BE2C (cell line): ENCODE measurements around the gene BCAR3.

ENCODE experiments used
- DNase-seq: peaks from one replicate; pipeline ENCODE4 v3.0.0-alpha.2; 2020
- H3K27me3 ChIP-seq: fragments of 250-450 bp; sonication (Bioruptor Pico); 2 replicates; pipeline ENCODE4 v1.5.1; 2020; ENCODE audit warnings: mild to moderate bottlenecking
- H3K36me3 ChIP-seq: fragments of 250-450 bp; sonication (Bioruptor Pico); 2 replicates; pipeline ENCODE4 v1.5.1; 2020; ENCODE audit warnings: mild to moderate bottlenecking
- H3K4me1 ChIP-seq: fragments of 250-450 bp; sonication (Bioruptor Pico); 2 replicates; pipeline ENCODE4 v1.5.1; 2020
- H3K4me3 ChIP-seq: 2 replicates; pipeline ENCODE4 v1.5.1; 2011; ENCODE audit warnings: low read depth, low read length
- H3K9me3 ChIP-seq: fragments of 250-450 bp; sonication (Bioruptor Pico); 2 replicates; pipeline ENCODE4 v1.5.1; 2020
- TF ChIP-seq, protein P1 (sequence below): IDR thresholded peaks from 2 replicates; pipeline ENCODE4 v1.5.1; 2012; ENCODE audit warnings: mild to moderate bottlenecking, low read depth, low read length

The BCAR3 gene

DNA sequence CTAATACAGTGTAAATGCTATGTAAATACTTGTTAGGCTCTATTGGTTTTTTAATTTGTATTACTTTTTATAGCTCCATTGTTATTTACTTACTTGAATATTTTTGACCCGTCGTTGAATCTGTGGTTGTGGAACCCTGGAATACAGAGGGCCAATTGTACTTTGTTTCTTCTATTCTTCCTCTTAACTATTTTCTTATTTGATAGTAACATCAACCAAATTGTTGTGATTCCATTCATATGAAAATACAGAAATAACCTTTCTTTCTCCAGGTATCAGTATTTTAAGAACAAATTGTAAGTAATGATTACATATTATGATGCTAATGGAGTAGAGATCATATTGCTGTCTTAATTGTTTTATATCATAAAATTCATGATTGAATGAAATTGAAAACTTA is 160.0 kb downstream of the BCAR3 start:
- Histone ChIP-seq H3K27me3 (no peaks in the 10 kb centered on the region), H3K36me3 (no peaks in the 10 kb centered on the region), H3K9me3 (no peaks in the 10 kb centered on the region), H3K4me1 (no peaks in the 10 kb centered on the region), H3K4me3 (no peak overlapping the region)
- TF ChIP-seq, protein P1, sequence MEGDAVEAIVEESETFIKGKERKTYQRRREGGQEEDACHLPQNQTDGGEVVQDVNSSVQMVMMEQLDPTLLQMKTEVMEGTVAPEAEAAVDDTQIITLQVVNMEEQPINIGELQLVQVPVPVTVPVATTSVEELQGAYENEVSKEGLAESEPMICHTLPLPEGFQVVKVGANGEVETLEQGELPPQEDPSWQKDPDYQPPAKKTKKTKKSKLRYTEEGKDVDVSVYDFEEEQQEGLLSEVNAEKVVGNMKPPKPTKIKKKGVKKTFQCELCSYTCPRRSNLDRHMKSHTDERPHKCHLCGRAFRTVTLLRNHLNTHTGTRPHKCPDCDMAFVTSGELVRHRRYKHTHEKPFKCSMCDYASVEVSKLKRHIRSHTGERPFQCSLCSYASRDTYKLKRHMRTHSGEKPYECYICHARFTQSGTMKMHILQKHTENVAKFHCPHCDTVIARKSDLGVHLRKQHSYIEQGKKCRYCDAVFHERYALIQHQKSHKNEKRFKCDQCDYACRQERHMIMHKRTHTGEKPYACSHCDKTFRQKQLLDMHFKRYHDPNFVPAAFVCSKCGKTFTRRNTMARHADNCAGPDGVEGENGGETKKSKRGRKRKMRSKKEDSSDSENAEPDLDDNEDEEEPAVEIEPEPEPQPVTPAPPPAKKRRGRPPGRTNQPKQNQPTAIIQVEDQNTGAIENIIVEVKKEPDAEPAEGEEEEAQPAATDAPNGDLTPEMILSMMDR: no peak
- no peak for DNase-seq

GRCh38 chr1:93519199-93519829 is 162.3 kb downstream of the BCAR3 start:
- Histone ChIP-seq H3K36me3 (no peaks in the 10 kb centered on the region), H3K9me3 (no peaks in the 10 kb centered on the region), H3K4me3 (no peak overlapping the region), H3K27me3 (no peaks in the 10 kb centered on the region), H3K4me1 (no peaks in the 10 kb centered on the region)
- TF ChIP-seq, protein P1: no peak
- no peak for DNase-seq

DNA sequence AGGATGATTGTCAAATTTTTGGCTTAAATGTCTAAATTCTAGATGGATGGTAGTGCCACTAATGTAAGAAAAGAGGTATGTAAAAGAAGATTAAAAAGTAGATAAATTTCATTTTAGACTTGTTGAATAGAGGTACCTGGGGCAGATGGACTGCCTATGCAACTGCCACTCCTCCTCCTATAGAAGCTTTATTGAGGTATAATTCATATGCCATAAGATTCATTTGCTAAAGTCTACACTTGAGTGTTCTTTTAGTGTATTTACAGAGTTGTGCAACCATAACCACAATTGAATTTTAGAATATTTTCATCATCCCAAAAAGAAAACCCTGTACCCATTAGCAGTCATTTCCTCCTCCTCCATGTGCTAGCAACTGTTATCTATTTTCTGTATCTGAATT is 163.1 kb downstream of the BCAR3 start:
- H3K27me3 ChIP-seq: no peaks in the 10 kb centered on the region
- H3K36me3 ChIP-seq: no peaks in the 10 kb centered on the region
- no peaks in the 10 kb centered on the region for H3K4me1 ChIP-seq
- DNase-seq: no peak
- TF ChIP-seq, protein P1: no peak
- H3K4me3 ChIP-seq: no peak overlapping the region
- no peaks in the 10 kb centered on the region for H3K9me3 ChIP-seq

DNA sequence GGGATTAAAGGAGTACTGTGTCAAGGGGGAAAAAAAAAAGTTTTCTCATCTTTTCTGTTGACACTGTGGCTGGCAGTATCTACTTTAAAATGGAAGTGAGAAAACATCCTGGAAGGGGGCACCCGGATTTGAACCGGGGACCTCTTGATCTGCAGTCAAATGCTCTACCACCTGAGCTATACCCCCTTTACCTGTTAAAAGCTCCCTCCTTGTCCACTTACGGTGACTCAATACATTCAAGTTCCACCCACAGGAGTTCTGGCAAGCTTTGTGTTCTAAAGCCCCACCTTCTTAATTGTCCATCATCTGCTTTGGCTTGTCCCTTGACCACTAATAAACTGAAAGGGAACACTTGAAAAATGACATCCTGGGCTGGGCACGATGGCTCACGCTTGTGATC is 165.5 kb downstream of the BCAR3 start:
- Histone ChIP-seq H3K36me3 (no peaks in the 10 kb centered on the region), H3K27me3 (no peaks in the 10 kb centered on the region), H3K9me3 (no peaks in the 10 kb centered on the region), H3K4me3 (no peak overlapping the region), H3K4me1 (no peaks in the 10 kb centered on the region)
- no peak for DNase-seq
- TF ChIP-seq, protein P1: no peak
